Ishikawa (cell line): ENCODE results near the gene ZNF646.

Source experiments
- CEBPB ChIP-seq: IDR thresholded peaks from 2 replicates; pipeline ENCODE4 v1.6.1; 2012
- CREB1 ChIP-seq: IDR thresholded peaks from 2 replicates; pipeline ENCODE4 v1.6.1; 2012; ENCODE audit warnings: low read depth
- EGR1 ChIP-seq: IDR thresholded peaks from 2 replicates; pipeline ENCODE4 v1.6.1; 2012
- EP300 ChIP-seq: IDR thresholded peaks from 2 replicates; pipeline ENCODE4 v1.6.1; 2012; ENCODE audit warnings: borderline replicate concordance
- MAX ChIP-seq: IDR thresholded peaks from 2 replicates; pipeline ENCODE4 v1.6.1; 2012
- NFIC ChIP-seq: IDR thresholded peaks from 2 replicates; pipeline ENCODE4 v1.6.1; 2012
- RAD21 ChIP-seq: IDR thresholded peaks from 2 replicates; pipeline ENCODE4 v1.6.1; 2012; ENCODE audit warnings: low read depth
- TAF1 ChIP-seq: IDR thresholded peaks from 2 replicates; pipeline ENCODE4 v1.6.1; 2012; ENCODE audit warnings: low read depth, mild to moderate bottlenecking
- TCF12 ChIP-seq: IDR thresholded peaks from 2 replicates; pipeline ENCODE4 v1.6.1; 2012; ENCODE audit warnings: low read depth
- TEAD4 ChIP-seq: IDR thresholded peaks from 2 replicates; pipeline ENCODE4 v1.6.1; 2012
- YY1 ChIP-seq: IDR thresholded peaks from 2 replicates; pipeline ENCODE4 v1.6.1; 2012; ENCODE audit warnings: low read depth
- ZBTB7A ChIP-seq: IDR thresholded peaks from 2 replicates; pipeline ENCODE4 v1.6.1; 2012; ENCODE audit warnings: low read depth
- TF ChIP-seq, protein P1 (sequence below): IDR thresholded peaks from 2 replicates; pipeline ENCODE4 v1.6.1; 2012
- TF ChIP-seq, protein P2 (sequence below): IDR thresholded peaks from 2 replicates; pipeline ENCODE4 v1.6.1; 2012; ENCODE audit warnings: low read depth, mild to moderate bottlenecking

ZNF646 gene

GRCh38 chr16:31032736-31033708, 41.2 kb upstream of the ZNF646 start, which contains the start of gene STX4:
Gene STX4 (plus strand): TSS chr16:31033558. CDS start chr16:31033806, 248 bp downstream.
- no peak for TF ChIP-seq TEAD4
- TF ChIP-seq TAF1 = no peak
- TF ChIP-seq EP300 = no peak
- TF ChIP-seq, protein P1, sequence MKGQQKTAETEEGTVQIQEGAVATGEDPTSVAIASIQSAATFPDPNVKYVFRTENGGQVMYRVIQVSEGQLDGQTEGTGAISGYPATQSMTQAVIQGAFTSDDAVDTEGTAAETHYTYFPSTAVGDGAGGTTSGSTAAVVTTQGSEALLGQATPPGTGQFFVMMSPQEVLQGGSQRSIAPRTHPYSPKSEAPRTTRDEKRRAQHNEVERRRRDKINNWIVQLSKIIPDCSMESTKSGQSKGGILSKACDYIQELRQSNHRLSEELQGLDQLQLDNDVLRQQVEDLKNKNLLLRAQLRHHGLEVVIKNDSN = peak; percentile 99
- no peak for TF ChIP-seq NFIC
- TF ChIP-seq RAD21 = no peak
- TF ChIP-seq YY1 = no peak
- peak; percentile 20; the same call in 1 of the 2 replicates for TF ChIP-seq TCF12
- peak; percentile 98 for TF ChIP-seq CREB1
- TF ChIP-seq EGR1 = peak; percentile 89
- TF ChIP-seq CEBPB = no peak
- TF ChIP-seq ZBTB7A = peak; percentile 80
- peak; percentile 96 for TF ChIP-seq MAX

GRCh38 chr16:31033709-31034492, 40.3 kb upstream of the ZNF646 start:
- no peak for TF ChIP-seq ZBTB7A
- no peak for TF ChIP-seq TEAD4
- peak; percentile 41 for TF ChIP-seq TAF1
- TF ChIP-seq MAX = 0 out of 2 replicates have a peak, but pooled peaks have one; percentile 13

DNA sequence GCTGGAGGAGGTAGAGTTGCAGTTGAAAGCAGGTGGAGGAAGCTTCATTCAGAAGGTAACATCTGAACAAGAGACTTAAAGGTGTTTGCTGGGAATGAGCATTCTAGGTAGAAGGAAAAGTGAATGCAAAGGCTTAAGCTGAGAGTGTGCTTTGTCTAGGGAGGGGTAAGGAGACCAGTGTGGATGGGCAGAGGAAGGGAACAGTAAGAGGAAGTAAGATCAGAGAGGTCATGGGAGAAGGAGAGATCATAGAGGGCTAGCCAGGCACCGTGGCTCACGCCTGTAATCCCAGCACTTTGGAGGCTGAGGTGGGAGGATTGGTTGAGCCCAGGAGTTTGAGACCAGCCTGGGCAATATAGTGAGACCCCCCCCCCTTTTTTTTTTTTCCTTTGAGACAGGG, 37.5 kb upstream of the ZNF646 start:
- TF ChIP-seq CREB1 (no peak), YY1 (no peak), EGR1 (no peak)
- TF ChIP-seq, protein P2, sequence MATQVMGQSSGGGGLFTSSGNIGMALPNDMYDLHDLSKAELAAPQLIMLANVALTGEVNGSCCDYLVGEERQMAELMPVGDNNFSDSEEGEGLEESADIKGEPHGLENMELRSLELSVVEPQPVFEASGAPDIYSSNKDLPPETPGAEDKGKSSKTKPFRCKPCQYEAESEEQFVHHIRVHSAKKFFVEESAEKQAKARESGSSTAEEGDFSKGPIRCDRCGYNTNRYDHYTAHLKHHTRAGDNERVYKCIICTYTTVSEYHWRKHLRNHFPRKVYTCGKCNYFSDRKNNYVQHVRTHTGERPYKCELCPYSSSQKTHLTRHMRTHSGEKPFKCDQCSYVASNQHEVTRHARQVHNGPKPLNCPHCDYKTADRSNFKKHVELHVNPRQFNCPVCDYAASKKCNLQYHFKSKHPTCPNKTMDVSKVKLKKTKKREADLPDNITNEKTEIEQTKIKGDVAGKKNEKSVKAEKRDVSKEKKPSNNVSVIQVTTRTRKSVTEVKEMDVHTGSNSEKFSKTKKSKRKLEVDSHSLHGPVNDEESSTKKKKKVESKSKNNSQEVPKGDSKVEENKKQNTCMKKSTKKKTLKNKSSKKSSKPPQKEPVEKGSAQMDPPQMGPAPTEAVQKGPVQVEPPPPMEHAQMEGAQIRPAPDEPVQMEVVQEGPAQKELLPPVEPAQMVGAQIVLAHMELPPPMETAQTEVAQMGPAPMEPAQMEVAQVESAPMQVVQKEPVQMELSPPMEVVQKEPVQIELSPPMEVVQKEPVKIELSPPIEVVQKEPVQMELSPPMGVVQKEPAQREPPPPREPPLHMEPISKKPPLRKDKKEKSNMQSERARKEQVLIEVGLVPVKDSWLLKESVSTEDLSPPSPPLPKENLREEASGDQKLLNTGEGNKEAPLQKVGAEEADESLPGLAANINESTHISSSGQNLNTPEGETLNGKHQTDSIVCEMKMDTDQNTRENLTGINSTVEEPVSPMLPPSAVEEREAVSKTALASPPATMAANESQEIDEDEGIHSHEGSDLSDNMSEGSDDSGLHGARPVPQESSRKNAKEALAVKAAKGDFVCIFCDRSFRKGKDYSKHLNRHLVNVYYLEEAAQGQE = no peak

DNA sequence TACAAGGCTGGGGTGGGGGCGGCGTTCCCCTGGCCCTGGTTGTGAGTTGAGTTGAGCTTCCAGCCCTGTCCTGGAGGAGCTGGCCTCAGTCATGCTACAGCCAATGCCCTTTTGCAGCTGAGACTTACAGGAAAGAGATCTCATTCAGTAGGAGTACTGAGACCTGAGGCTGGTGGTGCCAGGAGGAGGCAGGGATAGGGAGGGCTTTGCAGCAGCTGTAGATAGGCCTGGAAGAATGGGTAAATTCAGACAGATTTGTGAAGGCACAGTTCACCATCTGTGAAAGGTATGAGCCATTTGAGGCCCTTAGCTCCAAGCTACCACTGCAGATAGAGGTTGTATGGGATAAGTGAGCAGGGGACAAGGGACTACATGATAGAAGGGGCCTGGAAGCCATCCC, 35.2 kb upstream of the ZNF646 start:
- no peak for TF ChIP-seq TCF12
- TF ChIP-seq TAF1 = no peak
- TF ChIP-seq, protein P2 = no peak
- TF ChIP-seq EGR1 = no peak

DNA sequence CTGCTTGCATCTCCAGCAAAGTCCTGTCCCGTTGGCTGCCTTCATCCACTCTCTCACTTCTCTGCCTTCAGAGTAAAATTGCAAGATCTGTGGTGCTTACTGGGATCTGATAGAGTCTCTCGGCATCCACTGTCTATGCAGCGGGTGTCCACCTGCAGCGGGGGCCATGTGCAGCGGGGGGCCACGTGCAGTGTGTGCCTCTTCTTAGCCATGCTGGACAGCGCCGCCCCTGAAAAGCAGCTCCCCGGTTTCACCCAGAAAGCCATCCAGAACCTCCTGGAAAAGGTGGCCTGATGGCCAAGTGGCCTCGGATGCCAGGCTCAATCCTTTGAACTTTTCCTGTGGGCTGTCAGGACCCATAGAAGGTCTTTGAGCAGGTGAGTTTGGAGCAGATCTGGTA, 31.4 kb upstream of the ZNF646 start:
- TF ChIP-seq MAX (no peak), CEBPB (no peak), CREB1 (no peak), RAD21 (no peak)
- TF ChIP-seq, protein P2 = peak; percentile 37; the same call in 1 of the 2 replicates
